K562 (cell line): ENCODE results near the gene TARBP1. TPM values are rescaled to one million over a fixed set of nuclear protein-coding genes. Genes with fewer than 3 reads are reported as not detected.

Source experiments
- BACH1 ChIP-seq: fragments of 200-800 bp; sonication (Bioruptor generic); IDR thresholded peaks from 2 replicates; pipeline ENCODE4 v1.6.1; 2016; ENCODE audit warnings: missing genetic modification characterization, missing compliant biosample characterization
- C11orf30 ChIP-seq: fragments of 450-650 bp; IDR thresholded peaks from 2 replicates; pipeline ENCODE4 v1.6.1; 2016; ENCODE audit warnings: low read depth, mild to moderate bottlenecking
- CBFB ChIP-seq: sonication (generic); formaldehyde crosslinking; IDR thresholded peaks from 2 replicates; pipeline ENCODE4 v1.4.0; 2020; ENCODE audit warnings: mild to moderate bottlenecking, missing genetic modification reagents
- DEAF1 ChIP-seq: fragments of 450-650 bp; formaldehyde crosslinking; IDR thresholded peaks from 2 replicates; pipeline ENCODE4 v1.4.0; 2020; ENCODE audit warnings: mild to moderate bottlenecking, moderate library complexity
- GTF2E2 ChIP-seq: fragments of 200-800 bp; sonication (Bioruptor generic); IDR thresholded peaks from 2 replicates; pipeline ENCODE4 v1.6.1; 2016; ENCODE audit warnings: missing genetic modification characterization, missing compliant biosample characterization
- HMG20B ChIP-seq: fragments of 250-450 bp; sonication (Bioruptor Pico); IDR thresholded peaks from 2 replicates; pipeline ENCODE4 v1.5.0; 2021; ENCODE audit warnings: mild to moderate bottlenecking
- NFIX ChIP-seq: fragments of 250-450 bp; sonication (Bioruptor Pico); IDR thresholded peaks from 2 replicates; pipeline ENCODE4 v1.4.0; 2020; ENCODE audit warnings: low read depth, mild to moderate bottlenecking, moderate library complexity
- POLR2H ChIP-seq: IDR thresholded peaks from 2 replicates; pipeline ENCODE4 v1.6.1; 2016; ENCODE audit warnings: missing genetic modification characterization, low read depth, mild to moderate bottlenecking, control low read depth, missing compliant biosample characterization, moderate library complexity
- RAD51 ChIP-seq: fragments of 450-650 bp; IDR thresholded peaks from 2 replicates; pipeline ENCODE4 v1.7.1; 2016; ENCODE audit warnings: low read depth, mild to moderate bottlenecking, borderline replicate concordance
- RBM14 ChIP-seq: fragments of 200-400 bp; formaldehyde crosslinking; IDR thresholded peaks from 2 replicates; pipeline ENCODE4 v1.6.1; 2018; ENCODE audit warnings: low read depth, mild to moderate bottlenecking, low read length, moderate library complexity, borderline replicate concordance; ENCODE audit not compliant: insufficient read depth
- SRF ChIP-seq, 2 experiments: fragments of 250-450, 450-650 bp in 1 of 2; sonication (Bioruptor Pico) in 1 of 2; sonication (generic) in 1 of 2; formaldehyde crosslinking; IDR thresholded peaks; 2 replicates each; pipeline versions ENCODE4 v1.5.0 to v1.5.1; 2020 to 2022; ENCODE audit warnings: mild to moderate bottlenecking in 1 of 2, missing genetic modification reagents in 1 of 2
- TAF7 ChIP-seq: fragments of 450-650 bp; IDR thresholded peaks from 2 replicates; pipeline ENCODE4 v1.6.1; 2016; ENCODE audit warnings: missing genetic modification characterization, missing compliant biosample characterization
- TBL1XR1 ChIP-seq, 2 experiments: IDR thresholded peaks; 2 replicates each; pipeline ENCODE4 v1.6.1; 2012; ENCODE audit warnings: improper control_type of control experiment in 2 of 2, low read length in 2 of 2, mild to moderate bottlenecking in 1 of 2
- TFAP4 ChIP-seq: sonication (generic); formaldehyde crosslinking; IDR thresholded peaks from 2 replicates; pipeline ENCODE4 v1.8.0; 2022; ENCODE audit warnings: missing genetic modification reagents, mild to moderate bottlenecking, moderate library complexity, borderline replicate concordance
- TRIM28 ChIP-seq: fragments of 450-650 bp; IDR thresholded peaks from 2 replicates; pipeline ENCODE4 v1.6.1; 2017
- ZBTB43 ChIP-seq: sonication (generic); formaldehyde crosslinking; IDR thresholded peaks from 2 replicates; pipeline ENCODE4 v1.8.0; 2023; ENCODE audit warnings: mild to moderate bottlenecking, missing genetic modification reagents
- ZFP1 ChIP-seq: fragments of 450-650 bp; formaldehyde crosslinking; IDR thresholded peaks from 2 replicates; pipeline ENCODE4 v1.4.0; 2020; ENCODE audit warnings: mild to moderate bottlenecking, mixed read lengths
- ZNF316 ChIP-seq: fragments of 450-650 bp; IDR thresholded peaks from 2 replicates; pipeline ENCODE4 v1.6.1; 2016
- ZNF699 ChIP-seq: fragments of 250-450 bp; sonication (Bioruptor Pico); IDR thresholded peaks from 2 replicates; pipeline ENCODE4 v1.8.0; 2021; ENCODE audit warnings: mild to moderate bottlenecking, moderate library complexity; ENCODE audit not compliant: insufficient replicate concordance
- polyA plus RNA-seq, 8 experiments: library from polyadenylated mRNA; depleted of rRNA in 4 of 8; stranded (reverse) in 5 of 8; unstranded in 3 of 8; fragments of >200 nt; fragmentation: Nextera tagmentation in 2 of 8; fragmentation: Illumina TruSeq in 1 of 8; extraction: Ambion mirVana in 2 of 8; extraction: Trizol in 1 of 8; gene quantifications; 2 replicates each; pipeline versions ENCODE4 v1.2.1 to v1.2.3, GENCODE V29; 2011 to 2014; ENCODE audit warnings: inconsistent platforms in 1 of 8, missing spikeins in 1 of 8
- total RNA-seq, 7 experiments: library from RNA; depleted of rRNA in 6 of 7; stranded (reverse); fragments of >200 nt in 6 of 7; fragmentation: Illumina TruSeq in 2 of 7; extraction: Trizol in 2 of 7; gene quantifications; 2 replicates each; pipeline versions ENCODE4 v1.2.1 to v1.2.3, GENCODE V29; 2011 to 2021; ENCODE audit warnings: low replicate concordance in 1 of 7
- TF ChIP-seq, protein P1 (sequence below): IDR thresholded peaks from 2 replicates; pipeline ENCODE4 v1.6.1; 2014; ENCODE audit warnings: antibody characterized with exemption
- TF ChIP-seq, protein P2 (sequence below): fragments of 250-450 bp; sonication (Bioruptor Pico); IDR thresholded peaks from 2 replicates; pipeline ENCODE4 v1.5.0; 2021

TARBP1 gene
- total and polyA plus RNA-seq, 9 of the 15 experiments (the other 6 are each of a cell fraction or from before 2014, with no cell fraction given), result 8.8 to 48.0 (median 22.9) TPM

- TF ChIP-seq, protein P1, sequence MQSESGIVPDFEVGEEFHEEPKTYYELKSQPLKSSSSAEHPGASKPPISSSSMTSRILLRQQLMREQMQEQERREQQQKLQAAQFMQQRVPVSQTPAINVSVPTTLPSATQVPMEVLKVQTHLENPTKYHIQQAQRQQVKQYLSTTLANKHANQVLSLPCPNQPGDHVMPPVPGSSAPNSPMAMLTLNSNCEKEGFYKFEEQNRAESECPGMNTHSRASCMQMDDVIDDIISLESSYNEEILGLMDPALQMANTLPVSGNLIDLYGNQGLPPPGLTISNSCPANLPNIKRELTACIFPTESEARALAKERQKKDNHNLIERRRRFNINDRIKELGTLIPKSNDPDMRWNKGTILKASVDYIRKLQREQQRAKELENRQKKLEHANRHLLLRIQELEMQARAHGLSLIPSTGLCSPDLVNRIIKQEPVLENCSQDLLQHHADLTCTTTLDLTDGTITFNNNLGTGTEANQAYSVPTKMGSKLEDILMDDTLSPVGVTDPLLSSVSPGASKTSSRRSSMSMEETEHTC, result peak; percentile 85
- TF ChIP-seq, protein P2, sequence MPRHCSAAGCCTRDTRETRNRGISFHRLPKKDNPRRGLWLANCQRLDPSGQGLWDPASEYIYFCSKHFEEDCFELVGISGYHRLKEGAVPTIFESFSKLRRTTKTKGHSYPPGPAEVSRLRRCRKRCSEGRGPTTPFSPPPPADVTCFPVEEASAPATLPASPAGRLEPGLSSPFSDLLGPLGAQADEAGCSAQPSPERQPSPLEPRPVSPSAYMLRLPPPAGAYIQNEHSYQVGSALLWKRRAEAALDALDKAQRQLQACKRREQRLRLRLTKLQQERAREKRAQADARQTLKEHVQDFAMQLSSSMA (CRISPR knock-in tag), result 0 out of 2 replicates have a peak, but pooled peaks have one; percentile 27
- no peak for TF ChIP-seq DEAF1 (CRISPR knock-in tag)
- TF ChIP-seq TBL1XR1 (IDR thresholded peaks at IDR 0.05; ENCODE audit: low read length in 2 of 2), result no peak; a peak in 2 of 4 replicates
- peak; percentile 28 to 54; a peak in 2 of 4 replicates for TF ChIP-seq SRF (CRISPR knock-in tag; IDR thresholded peaks at IDR 0.05)
- peak; percentile 99 for TF ChIP-seq CBFB (CRISPR knock-in tag)
- TF ChIP-seq TAF7 (tag), result peak; percentile 90
- TF ChIP-seq ZBTB43 (CRISPR knock-in tag), result no peak
- TF ChIP-seq ZNF699, result no peak
- TF ChIP-seq NFIX (CRISPR knock-in tag), result no peak
- no peak for TF ChIP-seq ZFP1 (CRISPR knock-in tag)
- TF ChIP-seq POLR2H (tag), result peak; percentile 96
- TF ChIP-seq ZNF316, result peak; percentile 10; the same call in 1 of the 2 replicates
- 0 out of 2 replicates have a peak, but pooled peaks have one; percentile 50 for TF ChIP-seq HMG20B (CRISPR knock-in tag)
- TF ChIP-seq GTF2E2, result peak; percentile 97
- peak; percentile 91 for TF ChIP-seq TFAP4
- TF ChIP-seq RAD51, result no peak; the same call in 1 of the 2 replicates
- TF ChIP-seq BACH1, result no peak
- TF ChIP-seq RBM14, result no peak
- peak; percentile 59; the same call in 1 of the 2 replicates for TF ChIP-seq TRIM28
- peak; percentile 98 for TF ChIP-seq C11orf30
Observed at GRCh38 chr1:234373064-234373958, 105.7 kb downstream of the TARBP1 start, which contains the start of gene COA6 (continued).
